Measurements from ENCODE around the gene BOLA2B. TPM values are rescaled to one million over a fixed set of nuclear protein-coding genes. Genes with fewer than 3 reads are reported as not detected.

The BOLA2B gene
- total and polyA plus RNA-seq, 9 of the 15 experiments (the other 6 are each of a cell fraction or from before 2014, with no cell fraction given): 43.9 to 613 (median 181) TPM

DNA sequence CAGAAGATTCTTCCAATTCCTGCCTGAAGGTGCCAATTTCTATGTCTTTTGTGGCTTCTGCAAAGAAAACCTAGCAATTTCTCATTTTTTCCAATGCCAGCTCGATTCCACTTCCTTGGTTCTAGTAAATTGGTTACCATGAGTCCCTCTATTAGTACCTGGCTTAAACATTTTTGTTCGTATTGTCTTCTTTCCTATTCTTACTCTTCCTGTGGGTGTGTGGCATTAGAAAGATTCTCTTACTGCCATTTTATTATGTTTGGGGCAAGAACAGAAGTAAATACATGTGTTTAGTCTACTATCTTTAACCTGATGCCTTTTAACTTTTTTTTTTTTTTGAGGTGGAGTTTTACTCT lies 50.1 kb downstream of the BOLA2B start (continued):
- TF ChIP-seq, protein P1, sequence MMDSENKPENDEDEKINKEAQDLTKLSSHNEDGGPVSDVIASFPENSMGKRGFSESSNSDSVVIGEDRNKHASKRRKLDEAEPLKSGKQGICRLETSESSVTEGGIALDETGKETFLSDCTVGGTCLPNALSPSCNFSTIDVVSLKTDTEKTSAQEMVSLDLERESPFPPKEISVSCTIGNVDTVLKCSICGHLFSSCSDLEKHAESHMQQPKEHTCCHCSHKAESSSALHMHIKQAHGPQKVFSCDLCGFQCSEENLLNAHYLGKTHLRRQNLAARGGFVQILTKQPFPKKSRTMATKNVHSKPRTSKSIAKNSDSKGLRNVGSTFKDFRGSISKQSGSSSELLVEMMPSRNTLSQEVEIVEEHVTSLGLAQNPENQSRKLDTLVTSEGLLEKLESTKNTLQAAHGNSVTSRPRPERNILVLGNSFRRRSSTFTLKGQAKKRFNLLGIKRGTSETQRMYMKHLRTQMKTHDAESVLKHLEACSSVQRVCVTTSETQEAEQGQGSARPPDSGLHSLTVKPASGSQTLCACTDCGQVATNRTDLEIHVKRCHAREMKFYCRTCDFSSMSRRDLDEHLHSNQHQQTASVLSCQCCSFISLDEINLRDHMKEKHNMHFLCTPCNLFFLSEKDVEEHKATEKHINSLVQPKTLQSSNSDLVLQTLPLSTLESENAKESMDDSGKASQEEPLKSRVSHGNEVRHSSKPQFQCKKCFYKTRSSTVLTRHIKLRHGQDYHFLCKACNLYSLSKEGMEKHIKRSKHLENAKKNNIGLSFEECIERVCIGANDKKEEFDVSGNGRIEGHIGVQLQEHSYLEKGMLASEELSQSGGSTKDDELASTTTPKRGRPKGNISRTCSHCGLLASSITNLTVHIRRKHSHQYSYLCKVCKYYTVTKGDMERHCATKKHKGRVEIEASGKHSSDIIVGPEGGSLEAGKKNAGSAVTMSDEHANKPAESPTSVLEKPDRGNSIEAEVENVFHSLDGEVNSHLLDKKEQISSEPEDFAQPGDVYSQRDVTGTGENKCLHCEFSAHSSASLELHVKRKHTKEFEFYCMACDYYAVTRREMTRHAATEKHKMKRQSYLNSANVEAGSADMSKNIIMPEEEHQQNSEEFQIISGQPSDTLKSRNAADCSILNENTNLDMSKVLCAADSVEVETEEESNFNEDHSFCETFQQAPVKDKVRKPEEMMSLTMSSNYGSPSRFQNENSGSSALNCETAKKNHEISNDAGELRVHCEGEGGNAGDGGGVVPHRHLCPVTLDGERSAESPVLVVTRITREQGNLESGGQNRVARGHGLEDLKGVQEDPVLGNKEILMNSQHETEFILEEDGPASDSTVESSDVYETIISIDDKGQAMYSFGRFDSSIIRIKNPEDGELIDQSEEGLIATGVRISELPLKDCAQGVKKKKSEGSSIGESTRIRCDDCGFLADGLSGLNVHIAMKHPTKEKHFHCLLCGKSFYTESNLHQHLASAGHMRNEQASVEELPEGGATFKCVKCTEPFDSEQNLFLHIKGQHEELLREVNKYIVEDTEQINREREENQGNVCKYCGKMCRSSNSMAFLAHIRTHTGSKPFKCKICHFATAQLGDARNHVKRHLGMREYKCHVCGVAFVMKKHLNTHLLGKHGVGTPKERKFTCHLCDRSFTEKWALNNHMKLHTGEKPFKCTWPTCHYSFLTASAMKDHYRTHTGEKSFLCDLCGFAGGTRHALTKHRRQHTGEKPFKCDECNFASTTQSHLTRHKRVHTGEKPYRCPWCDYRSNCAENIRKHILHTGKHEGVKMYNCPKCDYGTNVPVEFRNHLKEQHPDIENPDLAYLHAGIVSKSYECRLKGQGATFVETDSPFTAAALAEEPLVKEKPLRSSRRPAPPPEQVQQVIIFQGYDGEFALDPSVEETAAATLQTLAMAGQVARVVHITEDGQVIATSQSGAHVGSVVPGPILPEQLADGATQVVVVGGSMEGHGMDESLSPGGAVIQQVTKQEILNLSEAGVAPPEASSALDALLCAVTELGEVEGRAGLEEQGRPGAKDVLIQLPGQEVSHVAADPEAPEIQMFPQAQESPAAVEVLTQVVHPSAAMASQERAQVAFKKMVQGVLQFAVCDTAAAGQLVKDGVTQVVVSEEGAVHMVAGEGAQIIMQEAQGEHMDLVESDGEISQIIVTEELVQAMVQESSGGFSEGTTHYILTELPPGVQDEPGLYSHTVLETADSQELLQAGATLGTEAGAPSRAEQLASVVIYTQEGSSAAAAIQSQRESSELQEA (IDR thresholded peaks at IDR 0.05; ENCODE audit: low read depth): no peak
- TF ChIP-seq, protein P2, sequence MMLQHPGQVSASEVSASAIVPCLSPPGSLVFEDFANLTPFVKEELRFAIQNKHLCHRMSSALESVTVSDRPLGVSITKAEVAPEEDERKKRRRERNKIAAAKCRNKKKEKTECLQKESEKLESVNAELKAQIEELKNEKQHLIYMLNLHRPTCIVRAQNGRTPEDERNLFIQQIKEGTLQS (IDR thresholded peaks at IDR 0.05): no peak
- TF ChIP-seq, protein P2 (CRISPR knock-in tag; conservative IDR thresholded peaks at IDR 0.05): no peak
- TF ChIP-seq ZNF311 (CRISPR knock-in tag; IDR thresholded peaks at IDR 0.05) (no peak), HEY1 (CRISPR knock-in tag; IDR thresholded peaks at IDR 0.05; ENCODE audit: borderline replicate concordance) (no peak), RHOXF2B (CRISPR knock-in tag; conservative IDR thresholded peaks at IDR 0.05) (no peak), ZNF696 (CRISPR knock-in tag; conservative IDR thresholded peaks at IDR 0.05) (no peak)
- TF ChIP-seq, protein P3, sequence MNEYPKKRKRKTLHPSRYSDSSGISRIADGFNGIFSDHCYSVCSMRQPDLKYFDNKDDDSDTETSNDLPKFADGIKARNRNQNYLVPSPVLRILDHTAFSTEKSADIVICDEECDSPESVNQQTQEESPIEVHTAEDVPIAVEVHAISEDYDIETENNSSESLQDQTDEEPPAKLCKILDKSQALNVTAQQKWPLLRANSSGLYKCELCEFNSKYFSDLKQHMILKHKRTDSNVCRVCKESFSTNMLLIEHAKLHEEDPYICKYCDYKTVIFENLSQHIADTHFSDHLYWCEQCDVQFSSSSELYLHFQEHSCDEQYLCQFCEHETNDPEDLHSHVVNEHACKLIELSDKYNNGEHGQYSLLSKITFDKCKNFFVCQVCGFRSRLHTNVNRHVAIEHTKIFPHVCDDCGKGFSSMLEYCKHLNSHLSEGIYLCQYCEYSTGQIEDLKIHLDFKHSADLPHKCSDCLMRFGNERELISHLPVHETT (CRISPR knock-in tag; conservative IDR thresholded peaks at IDR 0.05 in 1 of 2, IDR thresholded peaks at IDR 0.05 in 1 of 2): no peak

Small RNA genes within 50 kb of the gene (small RNA-seq; reads per million reads assigned to genes)
- gene AC106782.4: not detected

Other genes with a start within 250 kb of the BOLA2B start
Only the 7 nearest of the 24 such genes appear.
- gene YPEL3, start 97.5 kb downstream of the BOLA2B start, total RNA-seq (2014; rRNA removed): 3.0 and 4.6 TPM in 2 replicates
- 1.0 and 1.8 TPM in 2 replicates for gene YPEL3, start 97.5 kb downstream of the BOLA2B start, total RNA-seq (2014; rRNA removed; fragmentation: Illumina TruSeq; extraction: Trizol)
- 1.1 and 1.3 TPM in 2 replicates for gene YPEL3, start 97.5 kb downstream of the BOLA2B start, total RNA-seq (2015; rRNA removed; fragmentation: Illumina TruSeq; extraction: Trizol)
- 5.7 and 6.7 TPM in 2 replicates for gene YPEL3, start 97.5 kb downstream of the BOLA2B start, total RNA-seq (2021)
- gene YPEL3, start 97.5 kb downstream of the BOLA2B start, polyA plus RNA-seq (2011; rRNA removed): 3.9 and 6.8 TPM in 2 replicates
- gene YPEL3, start 97.5 kb downstream of the BOLA2B start, polyA plus RNA-seq (2014; fragmentation: Illumina TruSeq; extraction: Trizol): 2.9 and 4.4 TPM in 2 replicates
- gene YPEL3, start 97.5 kb downstream of the BOLA2B start, polyA plus RNA-seq (2014; fragmentation: Nextera tagmentation; extraction: Ambion mirVana): under 1 TPM; 0.41 to 0.42 TPM
- 8.6 and 15.0 TPM in 2 replicates for gene YPEL3, start 97.5 kb downstream of the BOLA2B start, polyA plus RNA-seq (2014; rRNA removed)
- gene GDPD3, start 80.1 kb downstream of the BOLA2B start, total RNA-seq (2014; rRNA removed): 0.90 and 0.91 TPM in 2 replicates
- gene GDPD3, start 80.1 kb downstream of the BOLA2B start, total RNA-seq (2014; rRNA removed; fragmentation: Illumina TruSeq; extraction: Trizol): 0.47 and 0.54 TPM in 2 replicates
- 1.1 TPM in 2 replicates for gene GDPD3, start 80.1 kb downstream of the BOLA2B start, total RNA-seq (2015; rRNA removed; fragmentation: Illumina TruSeq; extraction: Trizol)
- gene GDPD3, start 80.1 kb downstream of the BOLA2B start, total RNA-seq (2021): 1.7 and 3.9 TPM in 2 replicates
- 1.9 and 2.5 TPM in 2 replicates for gene GDPD3, start 80.1 kb downstream of the BOLA2B start, polyA plus RNA-seq (2011; rRNA removed)
- gene GDPD3, start 80.1 kb downstream of the BOLA2B start, polyA plus RNA-seq (2014; fragmentation: Illumina TruSeq; extraction: Trizol): 1.0 and 1.3 TPM in 2 replicates
- 1 to 10 TPM in 1 of 2 experiments, under 1 TPM in 1; 0.51 to 1.4 TPM for gene GDPD3, start 80.1 kb downstream of the BOLA2B start, polyA plus RNA-seq (2014; fragmentation: Nextera tagmentation; extraction: Ambion mirVana)
- 1.2 and 1.7 TPM in 2 replicates for gene GDPD3, start 80.1 kb downstream of the BOLA2B start, polyA plus RNA-seq (2014; rRNA removed)
- 15.7 and 38.0 TPM in 2 replicates for gene MAPK3, start 70.4 kb downstream of the BOLA2B start, total RNA-seq (2014; rRNA removed)
- gene MAPK3, start 70.4 kb downstream of the BOLA2B start, total RNA-seq (2014; rRNA removed; fragmentation: Illumina TruSeq; extraction: Trizol): 11.3 and 12.0 TPM in 2 replicates
- 13.3 and 13.9 TPM in 2 replicates for gene MAPK3, start 70.4 kb downstream of the BOLA2B start, total RNA-seq (2015; rRNA removed; fragmentation: Illumina TruSeq; extraction: Trizol)
- gene MAPK3, start 70.4 kb downstream of the BOLA2B start, total RNA-seq (2021): 41.2 and 44.5 TPM in 2 replicates
- gene MAPK3, start 70.4 kb downstream of the BOLA2B start, polyA plus RNA-seq (2011; rRNA removed): 44.0 and 70.0 TPM in 2 replicates
- gene MAPK3, start 70.4 kb downstream of the BOLA2B start, polyA plus RNA-seq (2014; fragmentation: Illumina TruSeq; extraction: Trizol): 46.6 and 55.3 TPM in 2 replicates
- 1 to 10 TPM; 1.0 to 1.9 TPM for gene MAPK3, start 70.4 kb downstream of the BOLA2B start, polyA plus RNA-seq (2014; fragmentation: Nextera tagmentation; extraction: Ambion mirVana)
- gene MAPK3, start 70.4 kb downstream of the BOLA2B start, polyA plus RNA-seq (2014; rRNA removed): 23.4 and 33.8 TPM in 2 replicates
- gene CORO1A, start 10.1 kb downstream of the BOLA2B start, total RNA-seq (2014; rRNA removed): 7.6 and 7.8 TPM in 2 replicates
- 1.3 and 2.2 TPM in 2 replicates for gene CORO1A, start 10.1 kb downstream of the BOLA2B start, total RNA-seq (2014; rRNA removed; fragmentation: Illumina TruSeq; extraction: Trizol)
- gene CORO1A, start 10.1 kb downstream of the BOLA2B start, total RNA-seq (2015; rRNA removed; fragmentation: Illumina TruSeq; extraction: Trizol): 17.4 and 18.5 TPM in 2 replicates
- gene CORO1A, start 10.1 kb downstream of the BOLA2B start, total RNA-seq (2021): 17.8 and 21.1 TPM in 2 replicates
- 6.8 and 23.9 TPM in 2 replicates for gene CORO1A, start 10.1 kb downstream of the BOLA2B start, polyA plus RNA-seq (2011; rRNA removed)
- gene CORO1A, start 10.1 kb downstream of the BOLA2B start, polyA plus RNA-seq (2014; fragmentation: Illumina TruSeq; extraction: Trizol): 8.3 and 14.3 TPM in 2 replicates
- gene CORO1A, start 10.1 kb downstream of the BOLA2B start, polyA plus RNA-seq (2014; fragmentation: Nextera tagmentation; extraction: Ambion mirVana): under 1 TPM; 0.22 to 0.31 TPM
- 19.1 and 23.8 TPM in 2 replicates for gene CORO1A, start 10.1 kb downstream of the BOLA2B start, polyA plus RNA-seq (2014; rRNA removed)
- gene SLX1A, start 209 bp upstream of the BOLA2B start, total RNA-seq (2014; rRNA removed): 72.3 and 86.5 TPM in 2 replicates
- gene SLX1A, start 209 bp upstream of the BOLA2B start, total RNA-seq (2014; rRNA removed; fragmentation: Illumina TruSeq; extraction: Trizol): 10.9 and 11.6 TPM in 2 replicates
- 18.4 and 21.0 TPM in 2 replicates for gene SLX1A, start 209 bp upstream of the BOLA2B start, total RNA-seq (2015; rRNA removed; fragmentation: Illumina TruSeq; extraction: Trizol)
- gene SLX1A, start 209 bp upstream of the BOLA2B start, total RNA-seq (2021): 48.1 and 52.5 TPM in 2 replicates
- gene SLX1A, start 209 bp upstream of the BOLA2B start, polyA plus RNA-seq (2011; rRNA removed): 6.9 and 13.2 TPM in 2 replicates
- gene SLX1A, start 209 bp upstream of the BOLA2B start, polyA plus RNA-seq (2014; fragmentation: Illumina TruSeq; extraction: Trizol): 7.9 and 8.5 TPM in 2 replicates
- gene SLX1A, start 209 bp upstream of the BOLA2B start, polyA plus RNA-seq (2014; fragmentation: Nextera tagmentation; extraction: Ambion mirVana): 1 to 10 TPM; 2.3 to 2.5 TPM
- gene SLX1A, start 209 bp upstream of the BOLA2B start, polyA plus RNA-seq (2014; rRNA removed): 39.3 and 44.5 TPM in 2 replicates
- 3.8 and 8.4 TPM in 2 replicates for gene SULT1A3, start 5.6 kb upstream of the BOLA2B start, total RNA-seq (2014; rRNA removed)
- 2.4 and 3.9 TPM in 2 replicates for gene SULT1A3, start 5.6 kb upstream of the BOLA2B start, total RNA-seq (2014; rRNA removed; fragmentation: Illumina TruSeq; extraction: Trizol)
- 7.3 and 8.6 TPM in 2 replicates for gene SULT1A3, start 5.6 kb upstream of the BOLA2B start, total RNA-seq (2015; rRNA removed; fragmentation: Illumina TruSeq; extraction: Trizol)
- 4.7 and 10.6 TPM in 2 replicates for gene SULT1A3, start 5.6 kb upstream of the BOLA2B start, total RNA-seq (2021)
- 7.5 and 9.7 TPM in 2 replicates for gene SULT1A3, start 5.6 kb upstream of the BOLA2B start, polyA plus RNA-seq (2011; rRNA removed)
- gene SULT1A3, start 5.6 kb upstream of the BOLA2B start, polyA plus RNA-seq (2014; fragmentation: Illumina TruSeq; extraction: Trizol): 17.8 and 18.0 TPM in 2 replicates
- gene SULT1A3, start 5.6 kb upstream of the BOLA2B start, polyA plus RNA-seq (2014; fragmentation: Nextera tagmentation; extraction: Ambion mirVana): 1 to 10 TPM; 5.0 to 7.1 TPM
- 7.7 and 8.3 TPM in 2 replicates for gene SULT1A3, start 5.6 kb upstream of the BOLA2B start, polyA plus RNA-seq (2014; rRNA removed)
- 0.65 and 0.77 TPM in 2 replicates for gene NPIPB13, start 54.8 kb upstream of the BOLA2B start, total RNA-seq (2014; rRNA removed)
- gene NPIPB13, start 54.8 kb upstream of the BOLA2B start, total RNA-seq (2014; rRNA removed; fragmentation: Illumina TruSeq; extraction: Trizol): 2.9 and 3.9 TPM in 2 replicates
- gene NPIPB13, start 54.8 kb upstream of the BOLA2B start, total RNA-seq (2015; rRNA removed; fragmentation: Illumina TruSeq; extraction: Trizol): 1.8 and 3.1 TPM in 2 replicates
- gene NPIPB13, start 54.8 kb upstream of the BOLA2B start, total RNA-seq (2021): 8.2 and 9.4 TPM in 2 replicates
- gene NPIPB13, start 54.8 kb upstream of the BOLA2B start, polyA plus RNA-seq (2011; rRNA removed): 2.7 and 5.8 TPM in 2 replicates
- 2.5 and 3.3 TPM in 2 replicates for gene NPIPB13, start 54.8 kb upstream of the BOLA2B start, polyA plus RNA-seq (2014; fragmentation: Illumina TruSeq; extraction: Trizol)
- gene NPIPB13, start 54.8 kb upstream of the BOLA2B start, polyA plus RNA-seq (2014; fragmentation: Nextera tagmentation; extraction: Ambion mirVana): under 1 TPM; 0.31 to 0.76 TPM
- gene NPIPB13, start 54.8 kb upstream of the BOLA2B start, polyA plus RNA-seq (2014; rRNA removed): 4.4 and 10.1 TPM in 2 replicates